ENCODE measurements around the gene IL4R. TPM values are rescaled to one million over a fixed set of nuclear protein-coding genes. Genes with fewer than 3 reads are reported as not detected.

Gene IL4R
- total and polyA plus RNA-seq, 2 of the 13 experiments (the other 11 are each of a cell fraction or from before 2014, with no cell fraction given) = 15.9 to 49.6 TPM

DNA sequence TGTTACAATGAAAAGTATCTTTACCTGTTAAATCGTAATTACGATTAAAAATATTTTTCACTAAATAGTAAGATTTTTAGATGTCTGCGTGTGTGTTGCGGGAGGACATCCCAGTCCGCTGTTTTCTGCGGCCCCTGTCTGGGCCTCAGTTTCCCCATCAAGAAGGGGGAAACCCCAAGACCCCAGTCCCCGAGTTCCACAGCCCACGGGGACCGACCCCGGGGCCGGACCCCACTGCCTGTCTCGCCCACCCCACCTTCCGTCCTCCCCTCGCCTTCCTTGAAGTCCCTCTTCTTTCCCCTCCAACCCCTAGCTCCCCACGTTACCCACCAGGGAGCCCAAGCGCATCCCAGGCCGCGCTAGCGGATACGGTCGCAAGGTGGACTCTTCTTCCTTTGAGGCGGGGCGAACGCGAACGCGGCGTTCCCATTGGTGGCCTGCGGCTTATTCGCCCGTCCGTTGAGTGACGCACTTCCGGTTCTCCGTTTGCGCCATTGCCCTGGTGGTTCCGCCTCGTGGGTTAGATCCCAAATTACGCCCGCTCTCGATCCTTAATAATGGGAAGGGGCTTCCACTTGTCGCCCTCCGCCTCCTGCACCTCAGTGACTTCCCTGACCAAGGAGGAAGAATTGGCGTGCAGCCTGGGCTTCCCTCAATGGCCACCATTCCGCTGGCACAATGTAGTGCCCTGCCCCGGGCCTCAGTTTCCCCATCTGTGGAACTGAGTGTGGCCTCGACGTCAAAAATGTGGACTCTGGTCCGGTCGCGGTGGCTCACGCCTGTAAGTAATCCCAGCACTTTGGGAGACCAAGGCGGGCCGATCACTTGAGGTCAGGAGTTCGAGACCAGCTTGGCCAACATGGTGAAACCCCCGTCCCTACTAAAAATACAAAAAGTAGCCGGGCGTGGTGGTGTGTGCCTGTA is 45.1 kb upstream of the IL4R start, which contains the start of gene NSMCE1 (continued):
- TF ChIP-seq ZNF878 (CRISPR knock-in tag; IDR thresholded peaks at IDR 0.05) (no peak; the same call in 1 of the 2 replicates), ZNF431 (CRISPR knock-in tag; IDR thresholded peaks at IDR 0.05; ENCODE audit: borderline replicate concordance, low read depth) (0 out of 2 replicates have a peak, but pooled peaks have one; percentile 73), POLR2AphosphoS2 (IDR thresholded peaks at IDR 0.05; ENCODE audit: low read depth, low read length) (no peak), SNAPC5 (CRISPR knock-in tag; IDR thresholded peaks at IDR 0.05; ENCODE audit: borderline replicate concordance) (no peak; the same call in none of the 2 replicates), NR2F1 (CRISPR knock-in tag; IDR thresholded peaks at IDR 0.05) (0 out of 4 replicates have a peak, but pooled peaks of 1 of the 2 experiments have one; percentile 18), ZNF670 (CRISPR knock-in tag; IDR thresholded peaks at IDR 0.05; ENCODE audit: borderline replicate concordance) (peak; percentile 92; the same call in 1 of the 2 replicates), XRCC5 (optimal IDR thresholded peaks at IDR 0.05; ENCODE audit: low read length) (no peak), HNRNPL (IDR thresholded peaks at IDR 0.05; ENCODE audit: low read depth, low read length) (peak; percentile 84; the same call in 1 of the 2 replicates), ZBTB1 (CRISPR knock-in tag; IDR thresholded peaks at IDR 0.05; ENCODE audit: borderline replicate concordance) (no peak), PAWR (CRISPR knock-in tag; IDR thresholded peaks at IDR 0.05; ENCODE audit: borderline replicate concordance) (no peak; the same call in 1 of the 2 replicates), ZSCAN30 (CRISPR knock-in tag; IDR thresholded peaks at IDR 0.05) (no peak), ELF1 (CRISPR knock-in tag; IDR thresholded peaks at IDR 0.05) (peak; percentile 89), KDM3A (CRISPR knock-in tag; IDR thresholded peaks at IDR 0.05; ENCODE audit: low read depth) (peak; percentile 61; the same call in 1 of the 2 replicates), ZSCAN22 (CRISPR knock-in tag; IDR thresholded peaks at IDR 0.05) (no peak), FOXK1 (CRISPR knock-in tag; IDR thresholded peaks at IDR 0.05; ENCODE audit: borderline replicate concordance, low read depth) (peak; percentile 42; the same call in 1 of the 2 replicates), YEATS2 (CRISPR knock-in tag; IDR thresholded peaks at IDR 0.05; ENCODE audit: borderline replicate concordance) (peak; percentile 89; the same call in 1 of the 2 replicates), ZNF558 (CRISPR knock-in tag; IDR thresholded peaks at IDR 0.05; ENCODE audit: borderline replicate concordance) (no peak), ZBTB3 (CRISPR knock-in tag; IDR thresholded peaks at IDR 0.05; ENCODE audit: borderline replicate concordance, low read depth) (0 out of 2 replicates have a peak, but pooled peaks have one; percentile 26), ZNF501 (CRISPR knock-in tag; IDR thresholded peaks at IDR 0.05) (peak; percentile 73; the same call in 1 of the 2 replicates), TBX3 (IDR thresholded peaks at IDR 0.05; ENCODE audit: borderline replicate concordance) (no peak), NKX3-1 (CRISPR knock-in tag; IDR thresholded peaks at IDR 0.05) (peak; percentile 79; the same call in 1 of the 2 replicates), SPEN (CRISPR knock-in tag; IDR thresholded peaks at IDR 0.05; ENCODE audit: low read depth) (peak; percentile 94)
- TF ChIP-seq, protein P1, sequence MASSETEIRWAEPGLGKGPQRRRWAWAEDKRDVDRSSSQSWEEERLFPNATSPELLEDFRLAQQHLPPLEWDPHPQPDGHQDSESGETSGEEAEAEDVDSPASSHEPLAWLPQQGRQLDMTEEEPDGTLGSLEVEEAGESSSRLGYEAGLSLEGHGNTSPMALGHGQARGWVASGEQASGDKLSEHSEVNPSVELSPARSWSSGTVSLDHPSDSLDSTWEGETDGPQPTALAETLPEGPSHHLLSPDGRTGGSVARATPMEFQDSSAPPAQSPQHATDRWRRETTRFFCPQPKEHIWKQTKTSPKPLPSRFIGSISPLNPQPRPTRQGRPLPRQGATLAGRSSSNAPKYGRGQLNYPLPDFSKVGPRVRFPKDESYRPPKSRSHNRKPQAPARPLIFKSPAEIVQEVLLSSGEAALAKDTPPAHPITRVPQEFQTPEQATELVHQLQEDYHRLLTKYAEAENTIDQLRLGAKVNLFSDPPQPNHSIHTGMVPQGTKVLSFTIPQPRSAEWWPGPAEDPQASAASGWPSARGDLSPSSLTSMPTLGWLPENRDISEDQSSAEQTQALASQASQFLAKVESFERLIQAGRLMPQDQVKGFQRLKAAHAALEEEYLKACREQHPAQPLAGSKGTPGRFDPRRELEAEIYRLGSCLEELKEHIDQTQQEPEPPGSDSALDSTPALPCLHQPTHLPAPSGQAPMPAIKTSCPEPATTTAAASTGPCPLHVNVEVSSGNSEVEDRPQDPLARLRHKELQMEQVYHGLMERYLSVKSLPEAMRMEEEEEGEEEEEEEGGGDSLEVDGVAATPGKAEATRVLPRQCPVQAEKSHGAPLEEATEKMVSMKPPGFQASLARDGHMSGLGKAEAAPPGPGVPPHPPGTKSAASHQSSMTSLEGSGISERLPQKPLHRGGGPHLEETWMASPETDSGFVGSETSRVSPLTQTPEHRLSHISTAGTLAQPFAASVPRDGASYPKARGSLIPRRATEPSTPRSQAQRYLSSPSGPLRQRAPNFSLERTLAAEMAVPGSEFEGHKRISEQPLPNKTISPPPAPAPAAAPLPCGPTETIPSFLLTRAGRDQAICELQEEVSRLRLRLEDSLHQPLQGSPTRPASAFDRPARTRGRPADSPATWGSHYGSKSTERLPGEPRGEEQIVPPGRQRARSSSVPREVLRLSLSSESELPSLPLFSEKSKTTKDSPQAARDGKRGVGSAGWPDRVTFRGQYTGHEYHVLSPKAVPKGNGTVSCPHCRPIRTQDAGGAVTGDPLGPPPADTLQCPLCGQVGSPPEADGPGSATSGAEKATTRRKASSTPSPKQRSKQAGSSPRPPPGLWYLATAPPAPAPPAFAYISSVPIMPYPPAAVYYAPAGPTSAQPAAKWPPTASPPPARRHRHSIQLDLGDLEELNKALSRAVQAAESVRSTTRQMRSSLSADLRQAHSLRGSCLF (CRISPR knock-in tag; IDR thresholded peaks at IDR 0.05; ENCODE audit: borderline replicate concordance) = no peak

Data from HepG2 (cell line).